HG03159 (cell line): ENCODE measurements around the gene PPIA.
"Not testable (repeated sequence)": the region's sequence is repeated elsewhere in the genome, so short reads cannot be mapped to it uniquely, and the experiment has no call there.

ENCODE experiments used
- ATAC-seq: cut with Tn5 transposase; IDR thresholded peaks from one replicate; pipeline ENCODE4 v1.9.1; 2021; ENCODE audit warnings: mild to moderate bottlenecking, moderate library complexity; ENCODE audit not compliant: unreplicated experiment

PPIA gene

DNA sequence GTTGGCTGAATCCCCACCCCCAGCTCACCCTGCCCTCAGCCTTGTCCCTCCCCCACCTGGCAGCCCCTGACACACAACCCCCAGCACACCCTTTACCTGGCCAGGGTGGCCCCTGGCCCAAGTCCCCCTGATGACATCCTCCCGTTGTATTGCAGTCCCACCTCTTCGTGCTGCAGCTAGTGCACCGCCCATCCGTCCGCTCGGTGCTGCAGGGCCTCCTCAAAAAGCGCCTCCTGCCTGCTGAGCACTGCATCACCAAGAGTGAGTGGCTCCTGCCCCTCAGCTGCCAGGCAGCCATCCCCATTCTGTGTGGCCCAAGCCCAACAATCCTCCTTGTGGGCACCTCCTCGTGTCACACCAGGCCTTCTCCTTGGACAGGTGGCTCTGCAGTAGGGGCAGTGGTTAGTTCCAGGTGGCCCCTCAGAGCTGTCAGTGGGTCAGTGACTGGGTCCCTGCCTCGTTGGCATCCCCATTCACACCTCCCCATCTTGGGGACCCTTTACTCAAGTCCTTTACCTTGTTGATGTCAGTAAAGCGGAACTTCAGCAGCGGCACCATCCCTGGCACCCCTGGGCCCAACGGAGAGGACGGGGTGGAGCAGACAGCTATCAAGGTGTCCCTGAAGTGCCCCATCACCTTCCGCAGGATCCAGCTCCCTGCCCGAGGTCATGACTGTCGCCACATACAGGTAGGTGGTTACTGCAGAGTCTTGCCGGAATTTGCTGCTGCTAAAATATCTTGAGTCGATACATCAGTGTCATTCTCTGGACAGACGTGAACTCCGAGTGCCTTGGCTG lies 33.6 kb upstream of the PPIA start:
- ATAC-seq = no peak

DNA sequence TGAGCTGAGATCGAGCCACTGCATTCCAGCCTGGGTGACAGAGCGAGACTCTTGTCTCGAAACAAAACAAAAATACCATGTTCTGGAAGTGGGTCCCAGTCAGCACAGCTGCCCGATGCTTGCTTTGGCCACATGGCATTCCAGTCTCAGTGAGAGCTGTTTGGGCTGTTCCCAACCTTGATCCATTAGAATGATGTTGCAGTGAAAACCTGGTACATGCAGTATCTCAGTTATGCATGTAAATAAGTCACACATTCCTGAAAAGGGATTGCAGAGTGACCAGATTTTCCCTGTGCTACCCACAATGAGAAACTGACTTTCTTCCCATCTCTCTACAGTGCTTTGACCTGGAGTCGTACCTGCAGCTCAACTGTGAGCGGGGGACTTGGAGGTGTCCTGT lies 32.4 kb upstream of the PPIA start:
- ATAC-seq = no peak

DNA sequence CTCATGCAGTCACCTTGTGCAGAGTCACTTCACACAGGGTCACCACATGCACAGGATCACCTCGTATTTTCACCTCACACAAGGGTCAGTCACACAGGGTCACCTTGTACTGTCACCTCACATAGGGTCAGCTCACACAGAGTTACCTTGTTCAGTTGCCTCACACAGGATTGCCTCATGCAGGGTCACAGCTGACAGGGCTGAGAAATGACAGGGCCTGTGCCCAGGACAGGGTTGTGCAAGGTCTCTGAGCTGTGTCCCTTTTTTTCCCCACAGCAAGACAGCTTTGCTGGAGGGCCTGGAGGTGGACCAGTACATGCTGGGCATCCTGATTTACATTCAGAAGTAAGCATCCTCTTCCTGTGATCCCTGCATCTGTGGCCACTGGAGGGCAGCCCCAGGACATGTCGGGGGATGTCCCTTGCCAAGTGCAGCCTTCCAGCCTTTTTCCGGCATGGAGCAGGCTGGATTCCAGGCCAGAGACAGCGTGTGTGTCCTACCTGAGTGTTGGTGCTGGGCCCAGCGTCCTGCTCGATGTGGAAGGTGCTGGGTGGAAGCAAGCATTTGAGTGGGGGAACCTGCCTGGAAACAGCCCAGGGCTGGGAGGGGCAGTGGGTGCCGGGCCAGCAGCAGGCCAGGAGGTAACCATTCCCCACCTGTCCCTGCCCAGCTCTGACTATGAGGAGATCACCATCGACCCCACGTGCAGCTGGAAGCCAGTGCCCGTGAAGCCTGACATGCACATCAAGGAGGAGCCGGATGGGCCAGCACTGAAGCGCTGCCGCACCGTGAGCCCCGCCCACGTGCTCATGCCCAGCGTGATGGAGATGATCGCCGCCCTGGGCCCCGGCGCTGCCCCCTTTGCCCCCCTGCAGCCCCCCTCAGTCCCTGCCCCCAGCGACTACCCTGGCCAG lies 31.6 kb upstream of the PPIA start:
- ATAC-seq = no peak

DNA sequence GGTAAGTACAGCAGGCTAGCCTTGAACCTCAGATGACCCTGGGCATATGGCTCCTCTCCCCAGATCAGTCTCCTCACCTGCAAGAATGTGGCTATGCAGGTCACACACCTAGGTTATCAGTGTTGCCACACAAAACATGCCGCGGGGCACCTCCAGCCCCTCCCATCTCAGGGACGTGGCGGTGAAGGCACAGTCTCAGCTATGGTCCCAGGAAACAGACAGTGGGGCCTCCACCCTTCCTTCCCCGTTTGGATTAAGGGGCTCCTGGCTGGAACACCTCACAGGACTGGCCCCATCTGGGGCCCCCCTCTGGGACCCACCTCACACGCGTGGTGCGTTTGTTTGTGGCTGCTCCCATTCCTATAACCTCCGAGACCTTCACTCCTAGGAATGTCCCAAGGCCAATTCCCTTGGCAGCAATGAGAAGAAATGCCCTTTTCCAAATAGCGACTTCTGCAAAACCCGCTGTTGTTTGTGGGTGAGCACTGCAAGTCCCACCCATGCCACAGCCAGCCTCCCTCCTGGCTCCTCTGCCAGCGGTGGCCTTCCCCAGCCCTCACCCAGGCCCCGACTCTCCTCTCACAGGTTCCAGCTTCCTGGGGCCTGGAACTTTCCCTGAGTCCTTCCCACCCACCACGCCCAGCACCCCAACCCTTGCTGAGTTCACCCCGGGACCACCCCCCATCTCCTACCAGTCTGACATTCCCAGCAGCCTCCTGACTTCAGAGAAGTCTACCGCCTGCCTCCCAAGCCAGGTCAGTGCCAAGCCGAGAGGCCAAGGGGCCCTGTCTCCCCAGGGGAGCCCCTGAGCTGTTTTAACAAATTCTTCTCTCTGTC lies 30.7 kb upstream of the PPIA start:
- ATAC-seq = no peak

DNA sequence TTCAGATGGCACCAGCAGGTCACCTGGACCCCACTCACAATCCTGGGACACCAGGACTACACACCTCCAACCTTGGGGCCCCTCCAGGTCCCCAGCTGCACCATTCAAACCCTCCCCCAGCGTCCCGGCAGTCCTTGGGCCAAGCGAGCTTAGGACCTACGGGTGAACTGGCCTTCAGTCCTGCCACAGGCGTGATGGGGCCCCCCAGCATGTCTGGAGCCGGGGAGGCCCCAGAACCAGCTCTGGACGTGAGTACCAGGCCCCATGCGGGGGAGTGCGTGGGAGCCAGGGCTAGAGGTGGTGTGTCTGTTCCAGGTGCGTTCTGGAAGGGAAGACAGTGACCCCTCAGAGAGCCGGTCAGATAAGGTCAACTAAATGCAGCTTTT lies 30.1 kb upstream of the PPIA start:
- ATAC-seq = no peak

DNA sequence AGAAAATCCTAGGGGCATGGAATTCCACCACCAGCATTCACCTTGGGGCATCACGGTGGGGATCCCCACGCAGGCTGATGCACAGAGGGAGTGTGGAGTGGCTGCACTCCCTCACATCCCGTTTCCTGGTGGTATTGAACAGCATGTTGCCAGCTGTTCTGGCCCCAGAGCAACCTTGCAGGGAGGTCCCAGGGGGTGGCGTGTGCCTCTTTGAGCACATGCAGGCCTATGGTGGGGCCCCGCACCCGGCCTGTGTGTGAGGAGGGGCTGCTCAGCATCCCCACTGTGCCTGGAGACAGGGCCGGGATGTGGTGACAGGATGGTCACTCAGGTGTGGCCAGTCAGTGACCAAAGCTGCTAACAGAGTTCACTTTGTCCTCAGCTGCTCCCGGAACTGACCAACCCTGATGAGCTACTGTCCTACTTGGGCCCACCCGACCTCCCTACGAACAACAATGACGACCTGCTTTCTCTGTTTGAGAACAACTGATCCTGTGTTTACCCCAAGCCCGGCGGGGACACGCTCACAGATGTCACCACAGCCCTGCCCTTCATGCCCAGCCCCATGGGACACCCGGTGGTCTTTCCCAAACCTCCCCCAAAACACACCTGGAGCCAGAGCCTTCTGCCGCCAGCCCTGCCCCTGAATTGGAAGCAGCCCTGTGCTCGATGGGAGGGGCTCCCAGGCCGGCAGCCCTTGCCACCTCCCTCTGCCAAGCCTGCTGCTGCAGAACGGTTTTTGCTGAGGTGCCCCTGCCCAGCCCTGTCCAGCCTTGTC lies 29.2 kb upstream of the PPIA start:
- no peak for ATAC-seq

DNA sequence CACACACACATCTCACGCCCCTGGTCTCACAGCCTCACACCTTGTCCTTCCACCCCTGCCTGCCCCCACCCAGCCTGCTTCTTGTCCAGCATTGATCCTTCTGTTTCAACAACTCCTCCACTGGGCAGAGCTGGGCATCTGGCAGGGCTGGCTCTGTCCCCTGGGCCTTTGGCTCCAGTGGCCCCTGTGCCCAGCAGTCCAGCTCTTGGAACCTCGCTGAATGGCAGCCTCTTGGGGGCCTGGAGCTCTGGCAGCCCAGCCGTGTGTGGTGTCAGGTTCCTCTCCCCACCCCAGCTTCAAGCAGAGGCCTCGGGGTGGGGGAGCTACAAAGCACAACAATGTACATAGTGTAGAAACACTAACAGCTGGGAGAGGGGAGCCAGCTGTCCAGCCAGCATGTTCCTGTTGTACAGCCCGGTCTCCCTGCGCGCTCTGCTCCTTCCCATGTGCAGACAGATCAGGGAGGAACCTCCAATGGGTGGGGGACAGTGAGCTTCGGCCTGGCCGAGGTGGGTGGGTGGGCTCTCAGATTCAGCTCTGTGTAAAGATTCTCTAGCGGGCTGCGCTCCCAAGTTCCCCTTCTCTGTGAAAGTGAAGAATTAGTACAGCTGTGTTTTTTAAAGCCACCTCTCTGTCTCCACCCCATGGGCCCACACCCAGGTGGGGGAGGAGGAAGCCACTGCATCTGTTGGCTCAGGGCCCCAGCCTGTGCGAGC lies 28.4 kb upstream of the PPIA start:
- peak; percentile 45 for ATAC-seq

DNA sequence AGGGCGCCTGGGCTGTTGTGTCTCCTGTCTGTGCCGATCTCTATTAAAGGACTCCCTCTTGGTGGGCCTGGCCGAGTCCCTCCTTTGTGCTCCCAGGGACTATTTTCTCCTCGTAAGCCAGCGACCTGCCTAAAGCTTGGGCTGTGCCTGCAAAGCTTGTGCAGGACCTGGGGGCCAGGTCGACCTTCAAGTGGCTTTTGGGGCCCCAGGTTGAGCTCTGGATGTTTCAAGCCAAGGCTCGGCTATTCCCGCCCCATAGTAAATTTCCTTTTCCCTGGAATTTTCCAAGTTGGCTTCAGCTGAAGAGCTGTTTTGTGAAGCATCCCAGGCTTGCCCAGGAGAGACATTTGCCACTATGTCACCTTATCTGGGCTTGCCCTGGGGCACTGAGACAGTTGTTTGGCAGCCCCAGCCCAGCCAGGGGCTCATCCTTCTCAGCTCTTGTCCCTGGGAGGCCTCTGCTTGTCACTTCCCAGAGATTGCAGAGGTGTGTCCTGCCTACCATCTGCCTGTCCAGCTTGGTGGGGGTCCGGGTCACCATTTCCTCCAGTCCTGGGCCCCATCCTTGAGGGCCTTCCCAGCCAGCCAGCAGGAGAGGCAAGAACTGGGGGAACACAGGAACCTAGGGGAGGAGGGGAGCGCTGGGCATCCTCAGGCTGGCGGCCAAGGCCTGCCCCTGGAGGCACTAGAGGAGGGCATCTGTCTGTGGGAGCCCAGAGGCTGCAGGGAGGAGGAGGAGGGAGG lies 27.7 kb upstream of the PPIA start:
- ATAC-seq = no peak

DNA sequence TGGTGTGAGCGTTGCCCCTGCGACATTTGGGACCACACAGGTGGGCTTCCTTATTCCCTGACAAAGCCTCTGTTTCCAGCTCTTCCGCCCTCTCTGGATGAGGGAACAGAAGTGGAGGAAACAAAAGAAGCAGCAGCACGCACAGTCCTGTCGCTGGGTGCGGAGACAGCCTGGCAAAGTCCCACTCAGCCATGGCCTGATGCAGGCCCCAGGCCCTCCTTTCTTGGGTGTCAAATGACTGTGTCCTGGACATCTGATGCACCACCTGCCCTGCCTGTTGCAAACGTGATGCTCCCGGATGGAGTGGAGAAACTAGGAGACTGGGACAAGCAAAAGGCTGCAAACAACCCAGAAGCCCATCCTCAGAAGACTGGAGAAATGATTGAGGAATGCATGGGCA lies 27.1 kb upstream of the PPIA start:
- no peak for ATAC-seq

DNA sequence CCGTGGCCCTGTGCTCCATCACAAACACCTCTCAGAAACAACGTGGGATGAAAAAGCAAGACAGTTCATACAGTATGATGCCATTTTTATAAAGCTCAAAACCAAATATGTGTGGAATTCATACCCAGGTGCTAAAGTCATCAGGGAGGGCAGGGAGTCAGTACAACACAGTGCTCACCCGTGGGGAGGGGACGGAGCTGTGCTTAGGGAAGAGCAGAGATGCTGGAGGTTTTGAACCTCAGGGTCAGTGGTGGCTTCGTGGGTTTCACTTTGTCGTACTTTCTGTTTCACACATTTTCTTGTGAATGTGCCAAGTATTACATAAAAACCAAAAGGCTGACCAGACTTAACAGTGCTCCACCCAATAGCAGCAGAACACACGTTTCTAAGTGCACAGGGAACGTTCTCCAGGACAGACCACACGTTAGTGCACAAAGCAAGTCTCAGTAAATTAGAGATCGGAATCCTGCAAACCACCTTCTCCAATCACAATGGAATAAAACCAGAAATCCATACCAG lies 26.6 kb upstream of the PPIA start:
- ATAC-seq = peak; percentile 54

DNA sequence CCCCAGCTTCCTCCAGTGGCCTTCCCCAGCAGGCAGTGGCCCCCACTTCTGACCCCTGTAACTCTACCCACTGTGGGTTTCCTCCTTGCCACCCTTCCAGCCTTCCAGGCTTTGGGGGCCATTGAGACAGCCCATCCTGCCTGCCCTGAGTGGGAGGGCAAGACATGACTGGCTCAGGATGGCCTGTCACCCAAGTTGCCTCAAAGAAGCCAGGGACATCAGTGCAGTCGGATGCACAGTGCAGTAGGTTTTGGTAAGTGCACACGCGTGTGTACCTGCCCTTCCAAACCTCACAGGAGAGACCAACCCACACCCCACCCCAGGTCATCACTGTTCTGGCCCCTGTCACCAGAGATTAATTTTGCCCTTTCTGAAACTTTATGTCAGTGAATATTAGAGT lies 25.1 kb upstream of the PPIA start:
- no peak for ATAC-seq

DNA sequence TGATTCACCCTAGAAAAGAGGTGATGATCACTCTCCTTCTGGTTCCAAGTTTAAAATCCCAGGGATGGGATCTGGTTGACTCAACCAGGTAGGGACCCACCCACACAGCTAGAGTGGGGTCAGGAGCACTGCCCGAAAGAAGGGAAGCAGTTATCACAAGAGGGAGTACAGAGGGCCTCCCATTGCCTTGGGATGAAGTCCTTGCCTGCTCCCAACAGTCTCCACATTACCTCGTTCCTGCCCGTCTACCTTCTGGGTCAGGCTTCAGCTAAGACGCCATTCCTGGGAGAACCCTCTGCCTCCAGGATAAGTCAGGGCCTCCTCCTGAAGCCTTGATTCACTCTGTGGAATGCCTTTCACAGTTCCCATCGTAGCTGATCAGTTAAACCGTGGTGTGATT lies 24.0 kb upstream of the PPIA start:
- ATAC-seq = no peak

DNA sequence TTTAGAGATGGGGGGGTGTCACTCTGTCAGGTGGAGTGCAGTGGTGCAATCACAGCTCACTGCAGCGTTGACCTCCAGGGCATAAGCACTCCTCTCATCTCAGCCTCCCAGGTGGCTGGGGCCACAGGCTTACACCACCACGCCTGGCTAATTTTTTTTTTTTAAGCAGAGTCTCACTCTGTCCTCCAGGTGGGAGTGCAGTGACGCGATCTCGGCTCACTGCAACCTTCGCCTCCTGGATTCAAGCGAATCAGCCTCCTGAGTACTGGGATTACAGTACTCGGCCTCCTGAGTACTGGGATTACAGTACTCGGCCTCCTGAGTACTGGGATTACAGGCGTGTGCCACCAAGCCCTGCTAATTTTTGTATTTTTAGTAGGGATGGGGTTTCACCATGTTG lies 23.6 kb upstream of the PPIA start:
- ATAC-seq = no peak

DNA sequence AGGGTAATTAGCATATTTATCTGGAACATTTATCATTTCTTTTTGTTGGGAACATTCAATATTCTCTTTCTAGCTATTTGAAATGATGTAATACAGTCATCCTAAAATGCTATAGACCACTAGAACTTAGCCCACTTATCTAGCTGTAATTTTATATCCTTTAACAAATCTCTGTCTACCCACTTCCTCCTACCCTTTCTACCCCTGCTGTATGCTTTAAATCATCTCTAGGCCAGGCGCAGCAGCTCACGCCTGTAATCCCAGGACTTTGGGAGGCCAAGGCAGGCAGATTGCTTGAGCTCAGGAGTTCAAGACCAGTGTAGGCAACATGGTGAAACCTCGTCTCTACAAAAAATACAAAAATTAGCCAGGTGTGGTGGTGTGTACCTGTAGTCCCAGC lies 22.0 kb upstream of the PPIA start:
- not testable (repeated sequence) for ATAC-seq

DNA sequence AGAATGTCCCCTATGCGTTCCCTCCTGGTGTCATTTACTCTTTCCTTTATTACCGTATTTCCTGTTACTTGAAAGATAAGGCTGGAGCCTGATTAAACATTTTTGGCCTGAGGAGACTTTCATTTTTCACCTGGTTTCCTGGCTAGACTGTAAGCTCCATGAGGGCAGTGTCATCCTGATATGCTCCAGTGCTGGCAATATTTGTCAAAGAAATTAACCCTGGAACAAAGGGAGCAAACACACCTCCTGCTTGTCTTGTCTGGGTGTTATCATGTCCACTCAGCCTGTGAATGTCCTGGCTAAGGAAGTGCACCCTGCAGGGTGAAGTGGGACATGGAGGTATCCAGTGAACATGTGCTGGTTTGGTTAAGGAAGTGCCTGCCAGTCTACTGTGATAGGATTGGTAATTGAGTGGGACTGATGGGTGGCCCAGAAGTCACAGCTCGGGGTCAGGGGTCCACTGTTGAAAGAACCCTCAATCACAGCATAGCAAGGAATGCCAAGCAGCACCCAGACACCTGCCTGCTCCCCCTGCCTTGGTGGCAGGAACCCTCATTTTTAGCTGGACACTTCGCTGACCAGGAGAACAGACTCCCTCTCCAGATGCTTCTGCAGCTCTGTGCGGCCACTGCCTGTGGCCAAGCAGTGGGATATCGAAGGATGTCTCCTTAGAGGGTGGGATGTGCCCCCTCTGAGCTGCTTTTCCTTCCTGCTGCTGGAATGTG lies 20.9 kb upstream of the PPIA start:
- no peak for ATAC-seq

DNA sequence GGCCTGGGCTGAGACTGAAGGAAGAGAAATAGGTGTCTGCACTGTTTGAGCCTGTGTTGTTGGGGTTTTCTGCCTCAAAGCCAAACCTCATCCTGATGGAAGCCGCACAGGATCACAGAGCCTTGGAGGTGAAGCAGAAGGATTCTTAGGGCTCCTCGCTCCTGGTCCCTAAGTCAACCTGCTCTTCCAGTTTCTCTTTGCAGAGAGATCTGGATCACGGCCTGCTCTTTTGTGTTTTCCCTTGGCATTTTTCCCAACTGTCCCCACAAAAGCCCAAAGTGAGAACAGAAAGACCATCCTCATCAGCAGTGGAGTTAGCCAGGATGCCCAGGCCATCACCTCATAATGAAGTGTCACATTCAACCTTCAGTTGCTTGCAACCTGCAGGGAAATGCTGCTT lies 20.3 kb upstream of the PPIA start:
- no peak for ATAC-seq

DNA sequence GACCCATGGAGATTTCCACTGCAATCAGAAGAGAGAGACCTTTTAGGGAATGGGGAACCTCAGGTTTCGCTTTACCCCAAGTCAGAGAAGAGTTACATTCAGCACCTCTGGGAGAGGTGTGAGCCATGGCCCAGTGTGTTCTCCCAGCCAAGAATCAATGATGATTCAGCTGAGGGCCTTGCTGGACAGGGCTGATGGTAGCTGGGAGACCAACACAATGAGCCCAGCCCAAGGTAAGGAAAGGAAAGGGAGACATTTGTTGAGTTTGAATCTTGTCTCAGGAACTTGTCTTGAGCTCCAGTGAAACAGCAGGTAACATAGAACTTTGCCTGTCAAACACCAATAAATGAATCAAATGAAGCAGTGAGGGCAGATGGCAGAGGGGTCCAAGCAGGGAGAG lies 14.0 kb upstream of the PPIA start:
- no peak for ATAC-seq

DNA sequence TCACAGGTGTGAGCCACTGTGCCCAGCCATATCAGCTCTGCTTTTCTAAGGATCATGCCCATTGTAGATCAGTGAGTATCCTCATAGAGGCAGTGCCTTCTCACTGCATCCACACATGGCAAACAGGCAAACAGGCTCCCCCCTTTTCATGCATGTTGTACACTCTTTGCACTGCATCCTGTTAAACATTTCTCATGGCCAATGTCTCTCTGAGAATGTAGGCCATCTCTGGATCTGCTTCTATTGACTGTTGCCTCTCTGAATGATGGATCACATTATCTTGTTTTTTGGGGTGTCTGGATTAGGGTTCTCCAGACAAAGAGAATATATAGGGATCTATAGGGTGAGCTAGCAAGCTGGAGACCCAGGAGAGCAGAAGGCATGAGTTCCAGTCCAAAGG lies 13.1 kb upstream of the PPIA start:
- no peak for ATAC-seq
